ENCODE measurements around the gene MCTP1. TPM values are rescaled to one million over a fixed set of nuclear protein-coding genes. Genes with fewer than 3 reads are reported as not detected.

Gene MCTP1
- total RNA-seq, 1 donor from 2014 or later, result 1.7 TPM

DNA sequence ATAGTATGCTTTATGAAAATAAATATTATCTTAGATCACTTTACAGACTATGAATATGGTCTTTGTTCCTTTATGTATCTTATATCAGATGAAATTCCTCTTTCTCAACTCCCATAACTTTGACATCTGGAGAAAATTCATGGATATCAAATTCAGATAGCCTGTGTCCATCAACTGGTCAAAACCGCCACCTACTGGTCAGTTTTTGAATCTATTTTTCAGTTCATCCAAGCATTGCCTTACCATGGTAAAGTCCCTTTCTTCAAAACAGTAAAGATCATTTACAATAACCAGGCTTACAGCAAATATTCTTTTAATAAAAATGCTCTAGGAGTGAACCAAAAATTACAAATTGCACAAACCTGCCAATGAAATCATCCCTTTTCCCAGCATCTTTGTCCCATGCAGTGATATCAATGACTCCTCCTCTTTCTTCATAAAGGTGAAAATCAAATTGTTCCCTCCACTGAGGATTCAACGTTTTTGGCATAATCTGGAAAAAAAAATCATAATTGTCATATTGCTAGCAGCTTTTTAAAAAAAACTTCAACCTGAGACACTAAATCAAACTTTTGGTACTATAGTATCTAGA is 375.9 kb downstream of the MCTP1 start:
- H3K27me3 Mint-ChIP-seq (ENCODE audit: low read depth), result no peaks in the 10 kb centered on the region
- TF ChIP-seq, protein P1, sequence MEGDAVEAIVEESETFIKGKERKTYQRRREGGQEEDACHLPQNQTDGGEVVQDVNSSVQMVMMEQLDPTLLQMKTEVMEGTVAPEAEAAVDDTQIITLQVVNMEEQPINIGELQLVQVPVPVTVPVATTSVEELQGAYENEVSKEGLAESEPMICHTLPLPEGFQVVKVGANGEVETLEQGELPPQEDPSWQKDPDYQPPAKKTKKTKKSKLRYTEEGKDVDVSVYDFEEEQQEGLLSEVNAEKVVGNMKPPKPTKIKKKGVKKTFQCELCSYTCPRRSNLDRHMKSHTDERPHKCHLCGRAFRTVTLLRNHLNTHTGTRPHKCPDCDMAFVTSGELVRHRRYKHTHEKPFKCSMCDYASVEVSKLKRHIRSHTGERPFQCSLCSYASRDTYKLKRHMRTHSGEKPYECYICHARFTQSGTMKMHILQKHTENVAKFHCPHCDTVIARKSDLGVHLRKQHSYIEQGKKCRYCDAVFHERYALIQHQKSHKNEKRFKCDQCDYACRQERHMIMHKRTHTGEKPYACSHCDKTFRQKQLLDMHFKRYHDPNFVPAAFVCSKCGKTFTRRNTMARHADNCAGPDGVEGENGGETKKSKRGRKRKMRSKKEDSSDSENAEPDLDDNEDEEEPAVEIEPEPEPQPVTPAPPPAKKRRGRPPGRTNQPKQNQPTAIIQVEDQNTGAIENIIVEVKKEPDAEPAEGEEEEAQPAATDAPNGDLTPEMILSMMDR (conservative IDR thresholded peaks at IDR 0.05), result peak; percentile 81
- no peaks in the 10 kb centered on the region for H3K9me3 Mint-ChIP-seq
- H3K4me1 Mint-ChIP-seq, result no peaks in the 10 kb centered on the region
- H3K36me3 Mint-ChIP-seq (ENCODE audit: low read depth), result no peaks in the 10 kb centered on the region
- no peak overlapping the region for H3K27ac Mint-ChIP-seq (ENCODE audit: unreplicated experiment)
- no peak overlapping the region for H3K4me3 Mint-ChIP-seq
- DNase-seq (ENCODE audit: low read depth, low spot score), result no peak

DNA sequence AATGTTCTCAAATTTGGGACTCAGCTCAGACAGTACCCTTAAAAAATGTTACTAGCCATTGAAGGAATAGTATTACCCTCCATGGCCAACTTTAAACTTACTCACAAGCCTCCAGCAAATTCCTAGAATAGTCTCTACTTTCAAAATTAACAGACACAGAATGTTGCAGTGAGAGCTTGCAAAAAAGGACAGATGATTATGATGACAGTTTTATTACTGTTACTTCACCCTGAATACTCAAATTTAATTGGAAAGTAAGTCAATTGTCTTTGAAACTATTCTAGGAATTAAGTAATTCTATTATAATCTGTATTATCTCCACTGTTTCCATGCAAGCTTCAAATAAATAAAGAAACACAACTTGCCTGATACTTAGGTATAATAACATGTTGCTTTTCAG is 378.1 kb downstream of the MCTP1 start:
- DNase-seq (ENCODE audit: low read depth, low spot score), result no peak

DNA sequence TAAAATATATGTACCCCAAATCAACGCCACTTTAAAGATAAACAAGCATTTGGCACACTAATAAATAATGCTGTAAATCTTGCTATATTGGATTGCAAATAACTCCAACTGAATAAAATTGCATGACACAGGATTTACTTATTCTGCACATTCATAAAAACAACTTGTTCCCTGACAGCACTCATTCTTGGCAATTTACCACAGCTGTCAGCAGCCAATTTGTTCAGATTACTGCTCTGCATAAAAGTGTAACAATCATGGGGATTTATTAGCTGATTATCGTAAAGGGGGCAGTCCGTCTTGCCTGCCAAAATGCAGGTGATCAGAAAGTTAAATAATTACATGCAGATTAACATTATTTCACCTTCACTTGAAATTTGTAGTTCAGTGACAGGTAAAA is 381.2 kb downstream of the MCTP1 start:
- Mint-ChIP-seq H3K27ac (ENCODE audit: unreplicated experiment) (no peak overlapping the region), H3K4me1 (no peaks in the 10 kb centered on the region), H3K27me3 (ENCODE audit: low read depth) (no peaks in the 10 kb centered on the region), H3K36me3 (ENCODE audit: low read depth) (no peaks in the 10 kb centered on the region), H3K4me3 (no peak overlapping the region), H3K9me3 (peaks cover 4% of the 10 kb centered on the region)
- TF ChIP-seq, protein P1 (conservative IDR thresholded peaks at IDR 0.05), result no peak
- no peak for DNase-seq (ENCODE audit: low read depth, low spot score)

More for the DNA sequence above, 378.1 kb downstream of the MCTP1 start:
- H3K27me3 Mint-ChIP-seq (ENCODE audit: low read depth), result no peaks in the 10 kb centered on the region
- no peak overlapping the region for H3K4me3 Mint-ChIP-seq
- H3K27ac Mint-ChIP-seq (ENCODE audit: unreplicated experiment), result no peak overlapping the region
- no peaks in the 10 kb centered on the region for H3K4me1 Mint-ChIP-seq
- TF ChIP-seq, protein P1 (conservative IDR thresholded peaks at IDR 0.05), result no peak
- no peaks in the 10 kb centered on the region for H3K9me3 Mint-ChIP-seq
- no peaks in the 10 kb centered on the region for H3K36me3 Mint-ChIP-seq (ENCODE audit: low read depth)

DNA sequence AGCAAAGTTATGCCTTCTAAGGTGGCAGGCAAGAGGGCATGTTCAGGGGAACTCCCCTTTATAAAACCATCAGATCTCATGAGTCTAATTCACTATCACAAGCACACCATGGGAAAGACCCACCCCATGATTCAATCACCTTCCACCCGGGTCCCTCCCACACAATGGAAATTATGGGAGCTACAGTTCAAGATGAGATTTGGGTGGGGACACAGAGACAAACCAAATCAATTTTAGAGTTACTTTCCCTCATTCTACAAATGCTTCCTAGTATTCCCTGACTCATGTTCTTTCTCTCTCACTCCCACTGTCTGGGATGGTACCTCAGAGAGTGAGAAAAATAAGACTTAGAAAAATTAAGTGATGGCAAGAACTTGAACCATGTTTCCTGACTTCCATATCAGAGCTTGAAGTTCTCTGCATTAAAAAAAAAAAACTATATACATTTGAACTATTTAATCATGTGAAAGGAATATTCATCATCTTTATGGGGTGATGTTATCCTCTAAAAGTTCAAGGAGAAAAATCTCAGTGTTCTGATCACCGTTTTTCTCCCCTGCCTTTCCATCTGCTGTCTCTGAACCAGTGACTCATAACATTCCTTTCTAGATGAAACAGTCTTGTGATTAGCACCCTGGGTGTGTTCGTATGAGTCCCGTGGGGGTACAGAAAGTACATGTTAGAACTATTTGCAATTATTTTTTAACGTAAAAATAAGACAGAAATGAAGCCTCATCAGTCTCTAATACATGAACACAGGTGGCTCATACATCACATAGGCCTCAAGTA is 383.5 kb downstream of the MCTP1 start:
- H3K4me3 Mint-ChIP-seq, result no peak overlapping the region

DNA sequence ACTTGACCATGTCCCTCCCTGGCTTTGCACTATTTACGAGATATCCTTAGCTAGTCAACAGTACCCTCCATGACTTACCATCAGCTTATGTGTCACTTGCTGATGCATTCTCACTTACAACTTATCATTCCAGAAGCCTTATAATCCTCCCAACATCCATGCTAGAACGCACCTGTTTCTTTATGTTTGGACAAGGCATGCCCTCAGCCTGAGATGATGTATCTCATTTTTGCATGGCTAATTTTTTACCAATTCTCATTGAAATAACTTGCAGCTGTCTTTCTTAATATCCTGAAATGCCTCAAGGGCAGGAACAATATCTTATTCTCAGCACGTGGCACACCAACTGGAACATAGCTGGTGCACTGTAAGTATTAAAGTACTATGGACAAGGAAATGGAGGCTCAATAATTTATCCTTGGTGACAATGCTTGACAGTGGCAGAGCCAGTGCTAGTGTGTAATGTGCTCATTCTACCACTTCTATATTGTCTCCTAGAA is 384.8 kb downstream of the MCTP1 start:
- Mint-ChIP-seq H3K4me3 (no peak overlapping the region), H3K36me3 (ENCODE audit: low read depth) (no peaks in the 10 kb centered on the region), H3K27me3 (ENCODE audit: low read depth) (no peaks in the 10 kb centered on the region), H3K27ac (ENCODE audit: unreplicated experiment) (no peak overlapping the region), H3K4me1 (no peaks in the 10 kb centered on the region), H3K9me3 (peaks cover 4% of the 10 kb centered on the region)
- no peak for DNase-seq (ENCODE audit: low read depth, low spot score)
- TF ChIP-seq, protein P1 (conservative IDR thresholded peaks at IDR 0.05), result no peak

More for the DNA sequence above, 383.5 kb downstream of the MCTP1 start:
- TF ChIP-seq, protein P1 (conservative IDR thresholded peaks at IDR 0.05), result no peak
- H3K36me3 Mint-ChIP-seq (ENCODE audit: low read depth), result no peaks in the 10 kb centered on the region
- no peaks in the 10 kb centered on the region for H3K27me3 Mint-ChIP-seq (ENCODE audit: low read depth)
- DNase-seq (ENCODE audit: low read depth, low spot score), result no peak
- H3K9me3 Mint-ChIP-seq, result peaks cover 4% of the 10 kb centered on the region
- no peak overlapping the region for H3K27ac Mint-ChIP-seq (ENCODE audit: unreplicated experiment)
- no peaks in the 10 kb centered on the region for H3K4me1 Mint-ChIP-seq

Data from neural crest cell (in vitro differentiated cells).